Neural cell (in vitro differentiated cells): Measurements from ENCODE around the gene MTMR12. TPM values are rescaled to one million over a fixed set of nuclear protein-coding genes. Genes with fewer than 3 reads are reported as not detected.

Experiments used
- H2AFZ ChIP-seq: fragments of 200-600, 300-800 bp; sonication (generic), shearing (Covaris generic); 2 replicates; pipeline ENCODE4 v1.6.0; 2014; ENCODE audit warnings: low read depth, mild to moderate bottlenecking, antibody characterized with exemption, low read length, moderate library complexity
- H3F3A ChIP-seq: fragments of 200-600 bp; shearing (Covaris generic); 2 replicates; pipeline ENCODE4 v1.6.1; 2016; ENCODE audit warnings: mild to moderate bottlenecking, moderate library complexity, mixed read lengths, antibody characterized with exemption, low read length; ENCODE audit not compliant: insufficient read depth, poor library complexity, severe bottlenecking
- H3K27ac ChIP-seq: fragments of 200-600, 300-800 bp; sonication (generic), shearing (Covaris generic); 2 replicates; pipeline ENCODE4 v1.5.1; 2014; ENCODE audit warnings: mild to moderate bottlenecking, low read length, moderate library complexity
- H3K27me3 ChIP-seq: fragments of 300-800, 200-600 bp; sonication (generic), shearing (Covaris generic); 2 replicates; pipeline ENCODE4 v1.6.0; 2014; ENCODE audit warnings: mild to moderate bottlenecking, low read depth, low read length, moderate library complexity; ENCODE audit not compliant: insufficient read depth
- H3K36me3 ChIP-seq: fragments of 300-800, 200-600 bp; sonication (generic), shearing (Covaris generic); 2 replicates; pipeline ENCODE4 v1.5.1; 2014; ENCODE audit warnings: mild to moderate bottlenecking, antibody characterized with exemption, low read length, moderate library complexity; ENCODE audit not compliant: insufficient read depth
- H3K4me2 ChIP-seq: fragments of 300-800, 200-600 bp; sonication (generic), shearing (Covaris generic); 2 replicates; pipeline ENCODE4 v1.6.0; 2014; ENCODE audit warnings: mild to moderate bottlenecking, low read length
- H3K4me3 ChIP-seq: fragments of 300-800, 200-600 bp; sonication (generic), shearing (Covaris generic); 2 replicates; pipeline ENCODE4 v1.5.1; 2014; ENCODE audit warnings: mild to moderate bottlenecking, low read length, moderate library complexity
- H3K79me2 ChIP-seq: fragments of 200-600 bp; shearing (Covaris generic); replicated peaks from 2 replicates; pipeline ENCODE4 v1.6.0; 2014; ENCODE audit warnings: mild to moderate bottlenecking, low read length, moderate library complexity; ENCODE audit not compliant: insufficient read depth
- H3K9ac ChIP-seq: fragments of 300-800, 200-600 bp; sonication (generic), shearing (Covaris generic); 2 replicates; pipeline ENCODE4 v1.6.1; 2016; ENCODE audit warnings: mild to moderate bottlenecking, low read length, mixed read lengths
- H3K9me2 ChIP-seq: fragments of 200-600 bp; shearing (Covaris generic); 2 replicates; pipeline ENCODE4 v1.6.1; 2016; ENCODE audit warnings: mild to moderate bottlenecking, low read length, mixed read lengths; ENCODE audit not compliant: insufficient read depth
- H3K9me3 ChIP-seq: fragments of 200-600, 300-800 bp; sonication (generic), shearing (Covaris generic); 2 replicates; pipeline ENCODE4 v1.6.1; 2016; ENCODE audit warnings: mild to moderate bottlenecking, mixed run types, low read length, moderate library complexity, mixed read lengths
- H4K20me1 ChIP-seq: fragments of 200-600 bp; shearing (Covaris generic); 2 replicates; pipeline ENCODE4 v1.6.1; 2016; ENCODE audit warnings: mild to moderate bottlenecking, mixed run types; ENCODE audit not compliant: insufficient read depth
- CTCF ChIP-seq: fragments of 450-650 bp; IDR thresholded peaks from 2 replicates; pipeline ENCODE4 v1.5.1; 2014; ENCODE audit warnings: antibody characterized with exemption, mild to moderate bottlenecking, moderate library complexity; ENCODE audit not compliant: poor library complexity, severe bottlenecking
- EP300 ChIP-seq: fragments of 450-650 bp; conservative IDR thresholded peaks from 2 replicates; pipeline ENCODE4 v1.6.1; 2014; ENCODE audit warnings: antibody characterized with exemption, mild to moderate bottlenecking, moderate library complexity; ENCODE audit not compliant: poor library complexity, severe bottlenecking
- EZH2 ChIP-seq: fragments of 200-600, 300-800 bp; shearing (Covaris generic), sonication (generic); IDR thresholded peaks from 2 replicates; pipeline ENCODE4 v1.6.1; 2014; ENCODE audit warnings: antibody characterized with exemption, low read length, borderline replicate concordance, mild to moderate bottlenecking; ENCODE audit not compliant: insufficient read depth, poor library complexity, severe bottlenecking
- MXI1 ChIP-seq: fragments of 450-650 bp; conservative IDR thresholded peaks from 2 replicates; pipeline ENCODE4 v1.6.1; 2014; ENCODE audit warnings: antibody characterized with exemption, mild to moderate bottlenecking; ENCODE audit not compliant: poor library complexity, severe bottlenecking
- POLR2AphosphoS5 ChIP-seq: IDR thresholded peaks from 2 replicates; pipeline ENCODE4 v1.6.1; 2012
- RAD21 ChIP-seq: fragments of 450-650 bp; conservative IDR thresholded peaks from 2 replicates; pipeline ENCODE4 v1.6.1; 2014; ENCODE audit warnings: antibody characterized with exemption, mild to moderate bottlenecking, moderate library complexity
- REST ChIP-seq: IDR thresholded peaks from 2 replicates; pipeline ENCODE4 v1.6.1; 2012; ENCODE audit warnings: borderline replicate concordance
- SMC3 ChIP-seq: fragments of 450-650 bp; conservative IDR thresholded peaks from 2 replicates; pipeline ENCODE4 v1.6.1; 2014; ENCODE audit warnings: antibody characterized with exemption, mild to moderate bottlenecking, moderate library complexity; ENCODE audit not compliant: poor library complexity
- TAF1 ChIP-seq: IDR thresholded peaks from 2 replicates; pipeline ENCODE4 v1.6.1; 2012; ENCODE audit warnings: low read depth
- polyA plus RNA-seq: library from polyadenylated mRNA; depleted of rRNA; stranded (reverse); fragments of >200 nt; gene quantifications from 2 replicates; pipeline ENCODE4 v1.2.3, GENCODE V29; 2014

Gene MTMR12
- polyA plus RNA-seq, 1 donor from 2014 or later: 13.5 TPM

GRCh38 chr5:32304622-32305021 is 8.1 kb downstream of the MTMR12 start:
- no peaks in the 10 kb centered on the region for H3K9me2 ChIP-seq
- no peaks in the 10 kb centered on the region for H3F3A ChIP-seq
- H3K9ac ChIP-seq: no peak overlapping the region
- no peaks in the 10 kb centered on the region for H3K36me3 ChIP-seq
- H2AFZ ChIP-seq: no peak overlapping the region
- H4K20me1 ChIP-seq: no peaks in the 10 kb centered on the region
- H3K9me3 ChIP-seq: no peaks in the 10 kb centered on the region
- H3K79me2 ChIP-seq: peaks cover 59% of the 10 kb centered on the region
- no peak overlapping the region for H3K4me2 ChIP-seq
- H3K27me3 ChIP-seq: no peaks in the 10 kb centered on the region
- H3K4me3 ChIP-seq: no peak overlapping the region
- TF ChIP-seq SMC3: no peak
- no peak for TF ChIP-seq REST
- no peak for TF ChIP-seq MXI1
- no peak for TF ChIP-seq EP300
- no peak for TF ChIP-seq RAD21
- TF ChIP-seq POLR2AphosphoS5: no peak
- no peak for TF ChIP-seq EZH2
- TF ChIP-seq TAF1: no peak
- no peak for TF ChIP-seq CTCF
- no peak overlapping the region for H3K27ac ChIP-seq

GRCh38 chr5:32303755-32304120 is 9.0 kb downstream of the MTMR12 start:
- no peaks in the 10 kb centered on the region for H3K9me2 ChIP-seq
- H3K9ac ChIP-seq: no peak overlapping the region
- no peaks in the 10 kb centered on the region for H3F3A ChIP-seq
- no peaks in the 10 kb centered on the region for H3K36me3 ChIP-seq
- no peaks in the 10 kb centered on the region for H3K9me3 ChIP-seq
- no peak overlapping the region for H2AFZ ChIP-seq
- no peak overlapping the region for H3K4me2 ChIP-seq
- H3K27ac ChIP-seq: no peak overlapping the region
- H4K20me1 ChIP-seq: no peaks in the 10 kb centered on the region
- no peaks in the 10 kb centered on the region for H3K27me3 ChIP-seq
- H3K4me3 ChIP-seq: no peak overlapping the region
- H3K79me2 ChIP-seq: peaks cover 55% of the 10 kb centered on the region
- TF ChIP-seq RAD21 (no peak), EZH2 (no peak)
